ENCODE results near the gene FUT3. TPM values are rescaled to one million over a fixed set of nuclear protein-coding genes. Genes with fewer than 3 reads are reported as not detected.
"Not testable (repeated sequence)": the region's sequence is repeated elsewhere in the genome, so short reads cannot be mapped to it uniquely, and the experiment has no call there.

Gene FUT3
- total RNA-seq, 1 experiment from 2014 or later, result not detected

- H3K14ac ChIP-seq (ENCODE audit: insufficient read depth, low read length); H3K27ac ChIP-seq (ENCODE audit: insufficient read length, low read depth, low read length); H3T11ph ChIP-seq (ENCODE audit: low read length); H2AK5ac ChIP-seq (ENCODE audit: insufficient read length, low read length); H3K36me3 Mint-ChIP-seq (ENCODE audit: insufficient read depth in 1 of 3, low read depth in 3 of 3); H4K5ac ChIP-seq (ENCODE audit: insufficient read length, low read depth, low read length); H2BK15ac ChIP-seq (ENCODE audit: low read depth, low read length); H3K9ac ChIP-seq (ENCODE audit: extremely low read depth, insufficient read length, low read length); H3K23me2 ChIP-seq (ENCODE audit: insufficient read length, low read depth, low read length, poor library complexity, severe bottlenecking); H2BK20ac ChIP-seq (ENCODE audit: low read depth, low read length, poor library complexity, severe bottlenecking); H3K4me1 ChIP-seq (ENCODE audit: insufficient read depth, low read length); H4K8ac ChIP-seq (replicated peaks; ENCODE audit: insufficient read length, low read depth, low read length); H3K4me2 ChIP-seq (ENCODE audit: insufficient read depth, insufficient read length, low read length); H3K27ac Mint-ChIP-seq; H3K27me3 ChIP-seq (ENCODE audit: insufficient read depth, low read length); H3K79me1 ChIP-seq (ENCODE audit: insufficient read depth, low read depth, low read length, poor library complexity, severe bottlenecking); H3K4me3 Mint-ChIP-seq; H2BK12ac ChIP-seq (ENCODE audit: insufficient read length, low read depth, low read length); H3K56ac ChIP-seq (ENCODE audit: insufficient read length, low read depth, low read length); H3K23ac ChIP-seq (ENCODE audit: insufficient read length, low read depth, low read length); H3K4ac ChIP-seq (ENCODE audit: low read depth, low read length); H4K91ac ChIP-seq (ENCODE audit: insufficient read length, low read depth, low read length); H2AFZ ChIP-seq (ENCODE audit: low read length); H3K18ac ChIP-seq (ENCODE audit: insufficient read length, low read depth, low read length); H2BK5ac ChIP-seq (ENCODE audit: insufficient read length, low read length); DNase-seq; H4K20me1 ChIP-seq (ENCODE audit: control insufficient read depth, insufficient read depth, insufficient read length); H3K9me3 ChIP-seq (ENCODE audit: control insufficient read depth, low read depth, low read length); H3K9me3 Mint-ChIP-seq; H2BK120ac ChIP-seq (ENCODE audit: low read depth, low read length, poor library complexity, severe bottlenecking); H3K79me2 ChIP-seq (ENCODE audit: insufficient read depth, low read length): not testable (repeated sequence)
- WGBS (ENCODE audit: extremely low coverage, insufficient read length, low lambda C conversion rate), result no CpG with 5 or more reads among the region's 13 CpGs
- Mint-ChIP-seq H3K4me1 (peaks cover 13 to 23% of the 10 kb centered on the region in 2 experiments), H3K27me3 (ENCODE audit: low read depth) (peaks cover 34% of the 10 kb centered on the region)
Observed at GRCh38 chr19:5883157-5883873, 32.1 kb upstream of the FUT3 start.

All from H9 (cell line).